Spinal cord (tissue), 10 donors: ENCODE results near the gene TRIM40. TPM values are rescaled to one million over a fixed set of nuclear protein-coding genes. Genes with fewer than 3 reads are reported as not detected.
"Not testable (repeated sequence)": the region's sequence is repeated elsewhere in the genome, so short reads cannot be mapped to it uniquely, and the experiment has no call there.

ENCODE experiments used
- DNase-seq, 6 donors: peaks; one replicate each; pipeline versions ENCODE4 v3.0.0 to v3.0.0-alpha.2; 2013 to 2015; ENCODE audit warnings: low spot score in 6 of 6, low read depth in 4 of 6
- H3K27ac ChIP-seq: one replicate; pipeline ENCODE4 v1.5.1; 2013; ENCODE audit warnings: low read depth, low read length, control low read depth
- H3K27me3 ChIP-seq: one replicate; pipeline ENCODE4 v1.6.1; 2013; ENCODE audit warnings: low read length; ENCODE audit not compliant: control insufficient read depth, insufficient read depth
- H3K36me3 ChIP-seq: one replicate; pipeline ENCODE4 v1.6.1; 2013; ENCODE audit warnings: low read length; ENCODE audit not compliant: control insufficient read depth, insufficient read depth
- H3K4me1 ChIP-seq: one replicate; pipeline ENCODE4 v1.6.1; 2013; ENCODE audit warnings: low read length; ENCODE audit not compliant: control insufficient read depth, insufficient read depth
- H3K4me3 ChIP-seq: one replicate; pipeline ENCODE4 v1.5.1; 2013; ENCODE audit warnings: low read depth, low read length, control low read depth
- H3K9me3 ChIP-seq: one replicate; pipeline ENCODE4 v1.6.1; 2013; ENCODE audit warnings: low read length; ENCODE audit not compliant: control insufficient read depth, insufficient read depth
- WGBS: methylation state at CpG from one replicate; pipeline ENCODE4 v1.1.5; 2013; ENCODE audit warnings: missing lambda C conversion rate; ENCODE audit not compliant: insufficient coverage; 5-methylcytosine and 5-hydroxymethylcytosine counted together
- polyA plus RNA-seq, 2 donors: library from polyadenylated mRNA; unstranded; fragments of 120-200 nt; gene quantifications; one replicate each; pipeline ENCODE4 v1.2.1, GENCODE V29; 2013; ENCODE audit not compliant: insufficient read length in 2 of 2
- total RNA-seq, 2 donors: library from RNA; depleted of rRNA in 1 of 2; stranded (reverse); fragments of 120-200 nt in 1 of 2; fragments of >200 nt in 1 of 2; gene quantifications; one replicate each; pipeline versions ENCODE4 v1.2.3 to v1.2.4, GENCODE V29; 2013 to 2014
- donor health status: healthy.

TRIM40 gene
- total and polyA plus RNA-seq, 4 donors, result 0.17 to 0.19 TPM; not detected in 2

DNA sequence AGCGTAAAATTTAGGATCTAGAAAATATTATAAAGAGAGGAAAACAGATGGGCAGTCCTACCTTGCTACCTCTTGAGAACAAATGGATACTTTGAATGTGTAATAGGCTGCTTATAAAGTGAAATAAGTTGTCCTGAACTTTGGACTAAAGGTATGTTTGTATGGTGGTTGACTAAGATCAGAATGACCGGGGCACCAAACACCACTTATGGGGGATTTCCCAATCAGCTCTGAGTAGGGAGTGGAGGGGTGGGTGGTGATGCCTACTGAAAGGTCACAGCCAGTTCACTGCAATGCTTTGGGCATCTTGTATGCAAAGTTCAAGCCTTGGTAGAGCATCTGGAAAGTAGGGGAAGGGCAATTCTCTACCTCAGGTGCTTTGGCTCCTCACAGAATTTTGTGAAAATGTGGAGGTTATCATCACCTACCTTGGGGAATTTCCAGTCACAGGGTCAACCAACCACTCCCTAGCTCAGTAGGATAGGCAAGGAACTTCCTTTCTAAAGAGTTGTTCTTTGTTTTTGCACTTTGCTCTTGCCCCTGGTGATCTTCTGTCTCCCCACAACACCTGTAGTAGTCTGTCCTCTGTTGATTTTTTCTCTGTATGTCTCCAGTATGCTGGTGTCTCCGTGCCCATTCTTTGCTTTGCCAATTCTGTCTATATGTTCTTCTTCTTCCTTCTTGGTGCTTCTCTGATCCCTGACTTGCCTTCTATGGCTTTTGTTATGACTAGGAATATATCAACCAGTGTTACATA is 22.8 kb upstream of the TRIM40 start, which contains the start of gene TRIM31:
Gene TRIM31, minus strand, starts transcription at position 88 of the 757 bp plus-strand sequence. CDS start 285 bp downstream, outside the sequence.
- H3K36me3 ChIP-seq, result no peaks in the 10 kb centered on the region
- no peak within 1 kb of the TSS for H3K27ac ChIP-seq
- no peak within 1 kb of the TSS for H3K4me3 ChIP-seq
- H3K27me3 ChIP-seq, result peaks cover 55% of the 10 kb centered on the region
- DNase-seq, result no peak
- no peaks in the 10 kb centered on the region for H3K9me3 ChIP-seq
- H3K4me1 ChIP-seq, result no peaks in the 10 kb centered on the region
- 62% methylated on average over 2 of the region's 3 CpGs for WGBS

DNA sequence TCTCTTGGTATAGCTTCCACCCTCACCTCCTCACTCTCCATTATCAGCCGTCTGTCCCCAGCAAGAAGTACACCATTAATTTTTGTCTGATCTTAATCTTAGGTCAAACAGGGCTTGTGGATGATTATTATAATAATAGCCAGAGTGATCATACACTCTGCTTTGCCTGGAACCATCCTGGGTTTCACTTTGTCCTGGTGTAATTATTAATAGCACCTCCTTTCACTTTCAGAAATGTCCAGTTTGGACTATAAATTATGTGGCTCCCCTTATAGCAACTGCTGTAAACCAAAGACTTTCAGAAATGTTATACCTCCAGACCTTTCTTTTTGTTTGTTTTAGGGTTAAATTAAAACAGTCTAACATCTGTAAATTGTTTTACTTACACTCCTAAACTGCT is 22.1 kb upstream of the TRIM40 start:
- H3K27me3 ChIP-seq, result peaks cover 50% of the 10 kb centered on the region

DNA sequence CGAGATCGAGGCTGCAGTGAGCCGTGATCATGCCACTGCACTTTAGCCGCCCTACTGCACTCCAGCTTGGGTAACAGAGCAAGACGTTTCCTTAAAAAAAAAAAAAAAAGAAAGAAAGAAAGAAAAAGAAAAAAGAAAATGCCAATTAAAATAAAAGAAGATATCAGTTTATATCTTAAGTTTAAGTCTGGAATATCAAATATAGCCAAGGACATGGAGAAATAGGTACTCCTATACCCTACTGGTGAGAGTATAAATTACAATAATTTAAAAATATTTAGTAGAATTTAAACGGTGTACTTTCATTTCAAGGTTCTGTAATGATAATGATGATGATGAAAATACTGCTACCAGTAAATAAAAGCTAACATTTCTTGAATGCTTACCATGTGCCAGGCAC is 19.2 kb upstream of the TRIM40 start:
- no peaks in the 10 kb centered on the region for H3K9me3 ChIP-seq
- H3K4me1 ChIP-seq, result no peaks in the 10 kb centered on the region
- peaks cover 30% of the 10 kb centered on the region for H3K27me3 ChIP-seq
- no peak overlapping the region for H3K4me3 ChIP-seq
- H3K36me3 ChIP-seq, result no peaks in the 10 kb centered on the region
- WGBS, result no CpG with 5 or more reads among the region's 6 CpGs
- H3K27ac ChIP-seq, result no peak overlapping the region
- no peak for DNase-seq

More for the DNA sequence above, 22.1 kb upstream of the TRIM40 start:
- Histone ChIP-seq H3K4me1 (no peaks in the 10 kb centered on the region), H3K27ac (no peak overlapping the region), H3K9me3 (no peaks in the 10 kb centered on the region), H3K4me3 (no peak overlapping the region), H3K36me3 (no peaks in the 10 kb centered on the region)
- WGBS, result no CpG with 5 or more reads among the region's 1 CpG
- DNase-seq, result no peak

DNA sequence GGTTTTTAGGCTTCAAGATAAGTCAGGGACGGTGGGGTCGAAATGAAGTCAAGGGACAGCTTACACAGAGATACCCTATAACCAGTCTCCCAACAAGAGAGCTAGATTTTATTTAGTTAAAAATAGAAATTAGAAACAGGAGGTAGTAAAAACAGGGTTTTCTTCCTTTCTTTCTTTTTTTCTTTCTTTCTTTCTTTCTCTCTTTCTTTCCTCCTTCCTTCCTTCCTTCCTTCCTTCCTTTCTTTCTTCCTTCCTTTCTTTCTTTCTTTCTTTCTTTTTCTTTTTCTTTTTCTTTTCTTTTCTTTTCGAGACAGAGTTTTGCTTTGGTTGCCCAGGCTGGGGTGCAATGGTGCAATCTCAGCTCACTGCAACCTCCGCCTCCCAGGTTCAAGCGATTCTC is 17.2 kb upstream of the TRIM40 start:
- not testable (repeated sequence) for DNase-seq, H3K4me1 ChIP-seq, H3K36me3 ChIP-seq, H3K9me3 ChIP-seq, H3K4me3 ChIP-seq, H3K27ac ChIP-seq
- 100% methylated on average over 2 of the region's 5 CpGs for WGBS
- H3K27me3 ChIP-seq, result peaks cover 14% of the 10 kb centered on the region

DNA sequence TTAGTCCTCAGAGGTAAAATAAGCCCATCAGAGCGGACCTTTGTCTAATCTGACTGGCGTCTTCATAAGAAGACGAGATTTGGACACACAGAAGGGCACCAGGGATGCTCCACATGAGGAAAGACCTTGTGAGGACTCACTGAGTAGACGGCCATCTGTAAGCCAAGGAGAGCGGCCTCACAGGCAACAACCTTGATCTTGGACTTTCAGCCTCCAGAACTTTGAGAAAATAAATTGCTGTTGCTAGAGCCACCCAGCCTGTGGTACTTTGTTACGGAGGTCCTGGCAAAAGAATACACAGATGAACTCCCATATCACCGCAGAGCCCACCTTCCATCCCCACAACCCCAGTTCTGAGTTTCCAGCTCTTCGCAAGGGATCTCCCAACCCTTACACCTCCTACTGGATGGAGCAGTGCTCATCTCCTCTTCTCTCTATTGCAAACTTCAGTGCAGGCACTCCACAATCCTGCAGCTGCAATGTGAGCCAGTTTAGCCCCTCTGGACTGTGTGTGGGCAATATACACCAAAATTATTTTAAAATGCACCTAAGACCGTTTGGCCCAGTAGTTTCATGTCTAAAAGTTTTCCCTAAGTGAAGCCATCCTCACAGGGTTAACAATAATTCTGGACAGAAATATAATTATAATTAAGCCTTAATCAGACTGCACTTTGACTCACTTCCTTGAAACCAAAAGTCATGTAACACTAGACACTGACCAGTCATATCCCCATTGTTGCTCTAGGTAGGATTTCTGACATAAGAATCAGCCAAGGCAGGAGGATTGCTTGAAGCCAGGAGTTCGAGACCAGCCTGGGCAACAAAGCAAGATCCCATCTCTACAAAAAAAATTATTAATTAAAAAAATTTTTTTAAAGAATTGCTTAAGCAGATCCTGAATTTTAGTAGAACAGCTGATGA is 14.2 kb upstream of the TRIM40 start:
- DNase-seq, result no peak
- no peak overlapping the region for H3K4me3 ChIP-seq
- WGBS, result 86% methylated on average over 8 of the region's 10 CpGs
- H3K27ac ChIP-seq, result no peak overlapping the region
- H3K27me3 ChIP-seq, result peaks cover 16% of the 10 kb centered on the region
- no peaks in the 10 kb centered on the region for H3K9me3 ChIP-seq
- H3K36me3 ChIP-seq, result no peaks in the 10 kb centered on the region
- no peaks in the 10 kb centered on the region for H3K4me1 ChIP-seq

DNA sequence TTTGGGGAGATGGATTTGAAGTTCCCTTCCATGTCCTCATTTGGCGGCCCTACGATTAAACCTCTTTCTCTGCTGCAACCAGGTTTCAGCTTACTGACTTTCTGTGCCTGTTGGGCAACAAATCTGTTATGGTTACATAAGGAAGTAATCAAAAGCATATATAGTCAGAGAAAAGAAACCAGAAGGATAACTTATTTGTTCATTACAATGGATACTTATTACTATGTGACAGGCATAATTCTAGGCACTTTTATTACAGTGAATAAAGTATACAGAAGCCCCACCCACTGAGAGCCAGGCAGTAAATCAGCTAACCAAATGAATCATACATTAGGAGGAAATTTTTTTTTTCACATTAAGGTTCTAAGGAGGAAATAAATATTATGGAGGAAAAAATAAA is 13.4 kb upstream of the TRIM40 start:
- no peak for DNase-seq
- H3K36me3 ChIP-seq, result no peaks in the 10 kb centered on the region
- peaks cover 24% of the 10 kb centered on the region for H3K27me3 ChIP-seq
- H3K4me3 ChIP-seq, result no peak overlapping the region
- WGBS, result no CpG with 5 or more reads among the region's 2 CpGs
- no peaks in the 10 kb centered on the region for H3K9me3 ChIP-seq
- no peak overlapping the region for H3K27ac ChIP-seq
- H3K4me1 ChIP-seq, result peaks cover 5% of the 10 kb centered on the region

DNA sequence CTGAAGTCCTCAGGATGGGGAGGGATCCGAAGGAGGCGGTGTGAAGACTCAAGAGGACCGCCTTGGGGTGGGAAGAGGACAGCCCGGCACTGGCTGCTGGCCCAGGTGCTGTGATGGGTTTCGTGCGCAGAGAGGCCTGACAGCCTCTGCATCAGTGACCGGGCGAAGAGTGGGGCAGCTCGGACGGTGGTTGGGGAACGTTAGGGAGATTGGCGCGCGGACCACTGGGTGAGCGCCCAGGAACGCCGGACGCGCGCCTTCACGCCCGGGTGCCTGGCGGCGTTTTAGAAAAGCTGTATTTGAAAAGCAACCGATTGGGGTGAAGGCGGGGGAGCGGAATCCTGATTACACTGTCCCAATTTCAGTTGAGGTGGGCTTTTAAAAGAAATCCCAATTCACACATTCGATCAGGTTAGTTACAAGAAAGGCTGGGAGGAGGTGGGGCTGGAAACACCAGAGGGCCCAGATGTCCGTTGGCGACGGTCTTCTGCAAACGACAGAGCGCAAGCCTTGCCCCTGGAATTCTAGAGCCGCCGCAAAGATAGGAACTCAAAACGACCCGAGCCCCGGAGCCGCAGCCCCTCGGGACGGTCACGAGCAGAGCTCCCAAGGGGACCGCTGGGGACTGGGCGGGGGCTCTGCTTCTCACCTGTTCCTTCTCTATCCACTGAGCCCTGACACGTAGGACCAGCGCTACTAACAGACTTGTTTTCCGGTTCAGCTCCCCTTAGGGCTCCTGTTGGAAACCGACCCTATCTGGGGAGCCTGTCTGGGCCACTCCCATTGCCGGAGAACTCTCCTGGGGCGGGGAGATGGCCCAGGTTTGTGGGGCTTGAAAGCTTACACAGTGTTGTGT is 8.5 kb upstream of the TRIM40 start:
- Histone ChIP-seq H3K9me3 (no peaks in the 10 kb centered on the region), H3K4me1 (peaks cover 12% of the 10 kb centered on the region), H3K27ac (no peak overlapping the region), H3K36me3 (no peaks in the 10 kb centered on the region), H3K4me3 (no peak overlapping the region), H3K27me3 (peaks cover 65% of the 10 kb centered on the region)
- DNase-seq, result peak in 2 of 6 donors; percentile 14 to 17
- WGBS, result 2% methylated on average over 50 of the region's 50 CpGs

DNA sequence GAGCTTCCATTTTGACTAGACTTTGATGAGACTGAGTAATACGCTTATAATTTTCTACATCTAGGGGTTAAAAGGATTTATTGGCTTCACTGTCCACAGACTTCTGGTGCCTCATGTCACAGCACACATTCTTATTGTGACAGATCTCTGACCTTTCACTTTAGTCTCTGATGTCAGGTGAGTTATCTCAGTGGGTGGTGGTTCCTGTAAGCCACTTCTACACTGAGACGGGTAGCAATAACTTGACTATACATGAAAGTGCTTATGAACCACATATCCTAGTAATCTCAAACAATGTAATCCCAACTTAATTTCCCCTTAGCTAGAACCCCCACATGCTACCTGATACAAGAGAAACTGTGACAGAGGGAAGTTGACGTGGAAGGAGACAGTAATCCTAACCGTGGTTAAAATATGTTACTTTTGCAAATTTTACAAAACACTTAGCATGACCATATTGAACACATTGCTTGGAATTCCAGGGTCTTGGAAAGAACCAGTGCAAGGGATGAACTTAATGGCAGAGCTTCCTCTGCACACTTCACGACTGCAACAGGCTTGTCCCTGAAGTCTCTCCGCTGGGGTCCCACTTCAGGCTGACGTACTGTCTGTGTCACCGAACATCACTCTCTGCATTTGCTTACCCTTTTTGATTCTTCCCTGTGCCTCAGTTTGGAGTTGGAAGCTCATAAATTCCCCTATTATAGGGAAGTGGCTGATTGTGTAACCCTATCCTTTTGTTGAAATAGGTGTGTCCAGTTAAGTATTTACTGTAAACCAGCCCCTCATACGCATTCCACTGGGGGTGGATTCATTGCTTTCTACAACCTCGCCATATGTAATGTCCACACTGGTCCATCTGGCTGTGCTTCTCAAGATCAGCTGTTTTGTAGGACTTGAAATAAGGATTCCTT is 6.4 kb upstream of the TRIM40 start:
- peaks cover 61% of the 10 kb centered on the region for H3K27me3 ChIP-seq
- DNase-seq, result no peak

More for the DNA sequence above, 6.4 kb upstream of the TRIM40 start:
- no peaks in the 10 kb centered on the region for H3K9me3 ChIP-seq
- no peaks in the 10 kb centered on the region for H3K36me3 ChIP-seq
- H3K27ac ChIP-seq, result no peak overlapping the region
- 96% methylated on average over 2 of the region's 10 CpGs for WGBS
- H3K4me3 ChIP-seq, result no peak overlapping the region
- H3K4me1 ChIP-seq, result peaks cover 12% of the 10 kb centered on the region
